ENCODE measurements around the gene CSNK1G2. TPM values are rescaled to one million over a fixed set of nuclear protein-coding genes. Genes with fewer than 3 reads are reported as not detected.

Gene CSNK1G2
- total RNA-seq, 1 donor from 2014 or later = 77.6 TPM

- Histone ChIP-seq H3K9me3 (no peaks in the 10 kb centered on the region), H3K27me3 (no peaks in the 10 kb centered on the region), H3K4me1 (peaks cover 18% of the 10 kb centered on the region), H3K36me3 (no peaks in the 10 kb centered on the region), H3K4me3 (no peak overlapping the region), H3K27ac (no peak overlapping the region)
- DNase-seq (ENCODE audit: extremely low spot score in 2 of 2) = no peak
- TF ChIP-seq POLR2AphosphoS5 (IDR thresholded peaks at IDR 0.05; ENCODE audit: insufficient read depth in 1 of 2, low read depth in 1 of 2) (no peak), POLR2A (IDR thresholded peaks at IDR 0.05) (no peak), CTCF (IDR thresholded peaks at IDR 0.05) (no peak)
- intact Hi-C loops (cut with DNase I) = no loop called here
Measured at GRCh38 chr19:1950640-1951039, 9.7 kb downstream of the CSNK1G2 start.

- Histone ChIP-seq H3K36me3 (no peaks in the 10 kb centered on the region), H3K4me1 (peaks cover 9% of the 10 kb centered on the region), H3K27me3 (no peaks in the 10 kb centered on the region), H3K9me3 (no peaks in the 10 kb centered on the region), H3K4me3 (no peak overlapping the region), H3K27ac (no peak overlapping the region)
- intact Hi-C loops (cut with DNase I) = no loop called here
- TF ChIP-seq CTCF (IDR thresholded peaks at IDR 0.05) = no peak
- TF ChIP-seq POLR2AphosphoS5 (IDR thresholded peaks at IDR 0.05; ENCODE audit: insufficient read depth in 1 of 2, low read depth in 1 of 2) = no peak
- TF ChIP-seq POLR2A (IDR thresholded peaks at IDR 0.05) = no peak
- DNase-seq (ENCODE audit: extremely low spot score in 2 of 2) = no peak
Measured at GRCh38 chr19:1952635-1953034, 11.7 kb downstream of the CSNK1G2 start.

- TF ChIP-seq POLR2AphosphoS5 (IDR thresholded peaks at IDR 0.05; ENCODE audit: insufficient read depth in 1 of 2, low read depth in 1 of 2) (no peak), POLR2A (IDR thresholded peaks at IDR 0.05) (no peak), CTCF (IDR thresholded peaks at IDR 0.05) (no peak)
- intact Hi-C loops (cut with DNase I) = no loop called here
Measured at GRCh38 chr19:1953037-1953436, 12.1 kb downstream of the CSNK1G2 start.

GRCh38 chr19:1953441-1954094, 12.6 kb downstream of the CSNK1G2 start:
- Histone ChIP-seq H3K36me3 (no peaks in the 10 kb centered on the region), H3K4me3 (no peak overlapping the region), H3K27me3 (no peaks in the 10 kb centered on the region), H3K27ac (no peak overlapping the region), H3K4me1 (peaks cover 8% of the 10 kb centered on the region), H3K9me3 (no peaks in the 10 kb centered on the region)
- intact Hi-C loops (cut with DNase I) = no loop called here
- DNase-seq (ENCODE audit: extremely low spot score in 2 of 2) = no peak
- TF ChIP-seq POLR2AphosphoS5 (IDR thresholded peaks at IDR 0.05; ENCODE audit: insufficient read depth in 1 of 2, low read depth in 1 of 2) (no peak), CTCF (IDR thresholded peaks at IDR 0.05) (no peak), POLR2A (IDR thresholded peaks at IDR 0.05) (no peak)

More at GRCh38 chr19:1953037-1953436, 12.1 kb downstream of the CSNK1G2 start:
- Histone ChIP-seq H3K4me3 (no peak overlapping the region), H3K9me3 (no peaks in the 10 kb centered on the region), H3K27me3 (no peaks in the 10 kb centered on the region), H3K27ac (no peak overlapping the region), H3K4me1 (peaks cover 8% of the 10 kb centered on the region), H3K36me3 (no peaks in the 10 kb centered on the region)
- no peak for DNase-seq (ENCODE audit: extremely low spot score in 2 of 2)

GRCh38 chr19:1954532-1954933, 13.6 kb downstream of the CSNK1G2 start:
- TF ChIP-seq POLR2AphosphoS5 (IDR thresholded peaks at IDR 0.05; ENCODE audit: insufficient read depth in 1 of 2, low read depth in 1 of 2) (no peak), CTCF (IDR thresholded peaks at IDR 0.05) (no peak), POLR2A (IDR thresholded peaks at IDR 0.05) (no peak)
- H3K27ac ChIP-seq = no peak overlapping the region
- H3K27me3 ChIP-seq = no peaks in the 10 kb centered on the region
- no peaks in the 10 kb centered on the region for H3K9me3 ChIP-seq
- peaks cover 8% of the 10 kb centered on the region for H3K4me1 ChIP-seq
- no peak for DNase-seq (ENCODE audit: extremely low spot score in 2 of 2)
- intact Hi-C loops (cut with DNase I) = no loop called here
- no peak overlapping the region for H3K4me3 ChIP-seq
- no peaks in the 10 kb centered on the region for H3K36me3 ChIP-seq

Measured in vagina (tissue), 2 donors.